HepG2 (cell line): ENCODE results near the gene SNX30. TPM values are rescaled to one million over a fixed set of nuclear protein-coding genes. Genes with fewer than 3 reads are reported as not detected.
A peak's percentile ranks its signal among the peaks of the same experiment; 100 is the strongest.

Source experiments
- ATAC-seq: fragments of 200-7000 bp; cut with Tn5 transposase; 3 replicates; pipeline ENCODE4 v1.9.1; 2020; ENCODE audit warnings: mild to moderate bottlenecking, moderate library complexity
- BruUV-seq: library from RNA; stranded (reverse); fragments of 400-500 nt; replicated peaks from 2 replicates; lab custom pipeline; 2021; lab: Mats Ljungman, UMichigan
- CTCF ChIA-PET: fragments of 300-600 bp; formaldehyde crosslinking; extraction: SDS; loops from one replicate; lab custom pipeline; 2021; ENCODE audit warnings: low total read pairs, inconsistent platforms, low intra/inter-chr PET ratio; lab: Yijun Ruan, JAX
- POLR2A ChIA-PET: fragments of 350-600 bp; sonication (Branson Sonifier 250); formaldehyde crosslinking; loops from one replicate; lab custom pipeline; 2020; ENCODE audit warnings: antibody characterized with exemption, inconsistent platforms; lab: Yijun Ruan, JAX
- DNase-seq: peaks from one replicate; pipeline ENCODE4 v3.0.0-alpha.2; 2015; ENCODE audit warnings: low spot score
- FAIRE-seq: peaks from 3 replicates; lab custom pipeline; 2011; peaks lifted over from hg19 to GRCh38; lab: Jason Lieb, UNC
- H2AFZ ChIP-seq: one replicate; pipeline ENCODE4 v1.6.1; 2011; ENCODE audit warnings: low read length, inconsistent platforms
- H3K27ac ChIP-seq: fragments of 300-600 bp; 3 replicates; pipeline ENCODE4 v1.8.0; 2011; ENCODE audit warnings: mixed run types, mild to moderate bottlenecking, mixed read lengths, low read length, inconsistent platforms; ENCODE audit not compliant: insufficient read depth; ENCODE audit errors: extremely low read length
- H3K27me3 ChIP-seq, 2 experiments: fragments of 200-600 bp in 1 of 2; 2 replicates in 1 of 2; 3 replicates in 1 of 2; pipeline versions ENCODE4 v1.6.0 to v1.8.0; 2011; ENCODE audit warnings: low read length in 2 of 2, mild to moderate bottlenecking in 2 of 2, moderate library complexity in 2 of 2, inconsistent platforms in 1 of 2; ENCODE audit not compliant: insufficient read depth in 2 of 2, control insufficient read depth in 1 of 2
- H3K36me3 ChIP-seq, 2 experiments: fragments of 200-600 bp in 1 of 2; replicated peaks in 1 of 2; 2 replicates in 1 of 2; 3 replicates in 1 of 2; pipeline versions ENCODE4 v1.5.1 to v1.8.0; 2011; ENCODE audit warnings: low read length in 2 of 2, inconsistent platforms in 1 of 2; ENCODE audit not compliant: insufficient read depth in 2 of 2, control insufficient read depth in 1 of 2
- H3K4me1 ChIP-seq: 2 replicates; pipeline ENCODE4 v1.5.1; 2012; ENCODE audit warnings: low read length, inconsistent platforms; ENCODE audit not compliant: insufficient read depth
- H3K4me2 ChIP-seq: 2 replicates; pipeline ENCODE4 v1.6.0; 2011; ENCODE audit warnings: low read depth, low read length, inconsistent platforms
- H3K4me3 ChIP-seq, 3 experiments: fragments of 200-600 bp in 1 of 3; sonication (generic), shearing (Covaris generic) in 1 of 3; replicated peaks in 1 of 3; 2 replicates each; pipeline ENCODE4 v1.5.1; 2011 to 2016; ENCODE audit warnings: low read length in 3 of 3, inconsistent platforms in 2 of 3, low read depth in 2 of 3, mild to moderate bottlenecking in 2 of 3, control low read depth in 1 of 3, mixed read lengths in 1 of 3; ENCODE audit not compliant: insufficient read depth in 1 of 3
- H3K79me2 ChIP-seq: one replicate; pipeline ENCODE4 v1.6.1; 2011; ENCODE audit warnings: low read length, inconsistent platforms; ENCODE audit not compliant: insufficient read depth
- H3K9ac ChIP-seq: 2 replicates; pipeline ENCODE4 v1.6.0; 2011; ENCODE audit warnings: mild to moderate bottlenecking, low read depth, low read length, inconsistent platforms; ENCODE audit not compliant: insufficient read depth
- H3K9me3 ChIP-seq: 2 replicates; pipeline ENCODE4 v1.5.1; 2012; ENCODE audit warnings: mild to moderate bottlenecking, low read length
- H4K20me1 ChIP-seq: 2 replicates; pipeline ENCODE4 v1.6.0; 2011; ENCODE audit warnings: inconsistent platforms, mild to moderate bottlenecking, low read length, moderate library complexity; ENCODE audit not compliant: insufficient read depth
- NR2F6 ChIP-seq, 2 experiments: IDR thresholded peaks; 2 replicates each; pipeline ENCODE4 v1.6.1; 2016; ENCODE audit warnings: antibody characterized with exemption in 1 of 2, mild to moderate bottlenecking in 1 of 2
- RARA ChIP-seq: IDR thresholded peaks from 2 replicates; pipeline ENCODE4 v1.6.1; 2016; ENCODE audit warnings: missing genetic modification reagents, missing compliant biosample characterization
- RBAK ChIP-seq: sonication (generic); formaldehyde crosslinking; IDR thresholded peaks from 2 replicates; pipeline ENCODE4 v1.5.1; 2020; ENCODE audit warnings: mild to moderate bottlenecking, missing genetic modification reagents
- ZNF629 ChIP-seq: sonication (generic); formaldehyde crosslinking; conservative IDR thresholded peaks from 2 replicates; pipeline ENCODE4 v1.5.0; 2020; ENCODE audit warnings: missing genetic modification reagents
- WGBS: methylation state at CpG from one replicate; pipeline ENCODE4 v1.1.6; 2017; ENCODE audit warnings: low lambda C conversion rate; 5-methylcytosine and 5-hydroxymethylcytosine counted together
- in situ Hi-C: cut with HindIII; loops from 2 replicates; pipeline ENCODE4 v1.10.0; 2017; ENCODE audit warnings: low pct_unique_long_range_greater_than_20kb; ENCODE audit not compliant: extremely low pct_ligation_motif_present
- intact Hi-C: fragments of 100-400 bp; cut with micrococcal nuclease; formaldehyde crosslinking; loops from one replicate; pipeline ENCODE4 v1.10.0; 2022; ENCODE audit not compliant: unreplicated experiment
- polyA plus RNA-seq, 8 experiments: library from polyadenylated mRNA; depleted of rRNA in 3 of 8; stranded (reverse) in 7 of 8; unstranded in 1 of 8; fragments of >200 nt; fragmentation: Illumina TruSeq in 4 of 8; extraction: Trizol in 4 of 8; gene quantifications; 2 replicates each; pipeline versions ENCODE4 v1.2.1 to v1.2.3, GENCODE V29; 2011 to 2016; ENCODE audit warnings: low read depth in 4 of 8, missing spikeins in 1 of 8, mixed read lengths in 1 of 8; ENCODE audit not compliant: insufficient read depth in 1 of 8
- total RNA-seq, 5 experiments: library from RNA; depleted of rRNA; stranded (reverse); fragments of >200 nt; fragmentation: Illumina TruSeq; extraction: Trizol; gene quantifications; 2 replicates each; pipeline ENCODE4 v1.2.3, GENCODE V29; 2016; ENCODE audit warnings: low read depth in 1 of 5
- TF ChIP-seq, protein P1 (sequence below): sonication (generic); formaldehyde crosslinking; IDR thresholded peaks from 2 replicates; pipeline ENCODE4 v1.5.1; 2020; ENCODE audit warnings: missing genetic modification reagents, mild to moderate bottlenecking, borderline replicate concordance
- TF ChIP-seq, protein P2 (sequence below): sonication (generic); formaldehyde crosslinking; IDR thresholded peaks from 2 replicates; pipeline ENCODE4 v1.5.0; 2020; ENCODE audit warnings: mild to moderate bottlenecking, missing genetic modification reagents

The SNX30 gene
- total and polyA plus RNA-seq, 2 of the 13 experiments (the other 11 are each of a cell fraction or from before 2014, with no cell fraction given) = 4.4 to 12.4 TPM

DNA sequence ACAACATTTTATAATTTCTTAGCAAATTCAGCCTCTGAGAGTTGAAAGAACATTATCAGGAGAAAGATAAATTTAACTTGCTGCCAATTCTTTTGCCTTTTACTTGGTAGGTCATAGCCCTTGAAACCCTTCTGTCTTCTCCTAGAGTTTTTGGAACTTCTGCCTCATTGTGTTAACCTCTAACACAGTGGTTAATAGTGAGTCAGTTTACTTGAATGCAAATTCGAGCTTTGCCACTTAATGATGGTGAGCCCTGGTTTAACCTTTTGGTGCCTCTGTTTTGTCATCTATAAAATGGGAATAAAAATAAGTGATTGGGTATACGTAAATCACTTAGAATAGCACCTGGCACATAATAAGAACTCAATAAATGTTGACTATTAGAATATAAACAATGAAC lies 30.9 kb upstream of the SNX30 start:
- ATAC-seq (no peak), FAIRE-seq (no peak)
- no peaks in the 10 kb centered on the region for H3K27me3 ChIP-seq
- no peak overlapping the region for H2AFZ ChIP-seq
- no peaks in the 10 kb centered on the region for H3K9me3 ChIP-seq
- no peak overlapping the region for H3K4me3 ChIP-seq
- no peaks in the 10 kb centered on the region for H4K20me1 ChIP-seq
- POLR2A ChIA-PET = interaction anchor here (1.2 to 3.3 kb wide), 4 partner anchors 11 to 31 kb away, joined by 4 to 32 read pairs (median 11); partner anchors contain the start of gene SNX30
- peaks cover 22% of the 10 kb centered on the region for H3K4me1 ChIP-seq
- no peaks in the 10 kb centered on the region; a peak in 1 of 5 replicates for H3K36me3 ChIP-seq
- WGBS = 48% methylated on average over 2 of the region's 2 CpGs
- H3K4me2 ChIP-seq = no peak overlapping the region
- no peak for TF ChIP-seq RARA (CRISPR knock-in tag)
- peak; percentile 57 for TF ChIP-seq ZNF629 (CRISPR knock-in tag)
- TF ChIP-seq, all 625 proteins: peak for 1
- H3K27ac ChIP-seq = no peak overlapping the region
- no TSS peak for BruUV-seq
- intact Hi-C loops = loop anchor here (10.0 kb wide), 1 partner anchor 335 kb away; the partner anchor contains the start of gene HSDL2
- CTCF ChIA-PET = no interaction called here
- no peak for DNase-seq
- H3K79me2 ChIP-seq = peaks cover 14% of the 10 kb centered on the region
- no peak overlapping the region for H3K9ac ChIP-seq
- in situ Hi-C loops = loop anchor here (25.0 kb wide), 2 partner anchors 232 to 632 kb away; partner anchors contain the start of gene KIAA1958

DNA sequence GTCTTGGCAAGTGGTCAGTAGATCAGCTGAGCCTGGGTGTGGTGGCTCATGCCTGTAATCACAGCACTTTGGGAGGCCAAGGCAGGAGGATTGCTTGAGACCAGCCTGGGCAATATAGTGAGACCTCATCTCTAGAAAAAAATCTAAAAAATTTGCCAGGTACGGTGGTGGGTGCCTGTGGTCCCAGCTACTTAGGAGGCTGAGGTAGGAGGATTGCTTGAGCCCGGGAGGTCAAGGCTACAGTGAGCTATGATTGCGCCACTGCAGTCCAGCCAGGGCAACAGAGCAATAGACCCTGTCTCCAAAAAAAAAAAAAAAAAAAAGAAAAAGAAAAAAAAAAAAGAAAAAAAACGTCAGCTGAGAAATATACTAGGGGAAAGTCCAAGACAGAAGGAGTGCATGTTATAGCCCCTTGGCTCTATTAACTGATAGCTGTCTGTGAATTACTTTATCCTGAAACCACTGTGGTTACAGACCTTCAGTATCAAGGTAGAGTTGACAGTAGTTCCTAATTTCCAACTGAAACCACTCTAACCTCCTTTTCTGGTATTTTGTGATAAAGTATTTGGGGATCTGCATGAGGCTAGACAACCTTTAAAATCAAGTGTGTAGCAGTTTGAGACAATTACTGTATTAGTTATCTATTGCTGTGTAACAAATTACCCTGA lies 30.3 kb upstream of the SNX30 start:
- intact Hi-C loops = no loop called here

More for the DNA sequence above, 30.3 kb upstream of the SNX30 start:
- no peak for ATAC-seq
- WGBS = 11% methylated on average over 4 of the region's 4 CpGs
- Histone ChIP-seq H3K27me3 (no peaks in the 10 kb centered on the region), H3K4me1 (peaks cover 18% of the 10 kb centered on the region), H3K4me3 (no peak overlapping the region), H3K79me2 (peaks cover 11% of the 10 kb centered on the region), H3K9ac (no peak overlapping the region), H3K27ac (no peak overlapping the region), H3K9me3 (no peaks in the 10 kb centered on the region), H3K36me3 (no peaks in the 10 kb centered on the region; a peak in 1 of 5 replicates), H4K20me1 (no peaks in the 10 kb centered on the region), H3K4me2 (no peak overlapping the region), H2AFZ (no peak overlapping the region)
- no peak for DNase-seq
- no TSS peak for BruUV-seq
- TF ChIP-seq RBAK (CRISPR knock-in tag) = peak; percentile 77; the same call in 1 of the 2 replicates
- TF ChIP-seq, protein P1, sequence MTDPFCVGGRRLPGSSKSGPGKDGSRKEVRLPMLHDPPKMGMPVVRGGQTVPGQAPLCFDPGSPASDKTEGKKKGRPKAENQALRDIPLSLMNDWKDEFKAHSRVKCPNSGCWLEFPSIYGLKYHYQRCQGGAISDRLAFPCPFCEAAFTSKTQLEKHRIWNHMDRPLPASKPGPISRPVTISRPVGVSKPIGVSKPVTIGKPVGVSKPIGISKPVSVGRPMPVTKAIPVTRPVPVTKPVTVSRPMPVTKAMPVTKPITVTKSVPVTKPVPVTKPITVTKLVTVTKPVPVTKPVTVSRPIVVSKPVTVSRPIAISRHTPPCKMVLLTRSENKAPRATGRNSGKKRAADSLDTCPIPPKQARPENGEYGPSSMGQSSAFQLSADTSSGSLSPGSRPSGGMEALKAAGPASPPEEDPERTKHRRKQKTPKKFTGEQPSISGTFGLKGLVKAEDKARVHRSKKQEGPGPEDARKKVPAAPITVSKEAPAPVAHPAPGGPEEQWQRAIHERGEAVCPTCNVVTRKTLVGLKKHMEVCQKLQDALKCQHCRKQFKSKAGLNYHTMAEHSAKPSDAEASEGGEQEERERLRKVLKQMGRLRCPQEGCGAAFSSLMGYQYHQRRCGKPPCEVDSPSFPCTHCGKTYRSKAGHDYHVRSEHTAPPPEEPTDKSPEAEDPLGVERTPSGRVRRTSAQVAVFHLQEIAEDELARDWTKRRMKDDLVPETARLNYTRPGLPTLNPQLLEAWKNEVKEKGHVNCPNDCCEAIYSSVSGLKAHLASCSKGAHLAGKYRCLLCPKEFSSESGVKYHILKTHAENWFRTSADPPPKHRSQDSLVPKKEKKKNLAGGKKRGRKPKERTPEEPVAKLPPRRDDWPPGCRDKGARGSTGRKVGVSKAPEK (CRISPR knock-in tag) = no peak
- TF ChIP-seq, protein P2, sequence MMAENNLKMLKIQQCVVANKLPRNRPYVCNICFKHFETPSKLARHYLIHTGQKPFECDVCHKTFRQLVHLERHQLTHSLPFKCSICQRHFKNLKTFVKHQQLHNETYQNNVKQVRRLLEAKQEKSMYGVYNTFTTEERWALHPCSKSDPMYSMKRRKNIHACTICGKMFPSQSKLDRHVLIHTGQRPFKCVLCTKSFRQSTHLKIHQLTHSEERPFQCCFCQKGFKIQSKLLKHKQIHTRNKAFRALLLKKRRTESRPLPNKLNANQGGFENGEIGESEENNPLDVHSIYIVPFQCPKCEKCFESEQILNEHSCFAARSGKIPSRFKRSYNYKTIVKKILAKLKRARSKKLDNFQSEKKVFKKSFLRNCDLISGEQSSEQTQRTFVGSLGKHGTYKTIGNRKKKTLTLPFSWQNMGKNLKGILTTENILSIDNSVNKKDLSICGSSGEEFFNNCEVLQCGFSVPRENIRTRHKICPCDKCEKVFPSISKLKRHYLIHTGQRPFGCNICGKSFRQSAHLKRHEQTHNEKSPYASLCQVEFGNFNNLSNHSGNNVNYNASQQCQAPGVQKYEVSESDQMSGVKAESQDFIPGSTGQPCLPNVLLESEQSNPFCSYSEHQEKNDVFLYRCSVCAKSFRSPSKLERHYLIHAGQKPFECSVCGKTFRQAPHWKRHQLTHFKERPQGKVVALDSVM (CRISPR knock-in tag) = peak; percentile 96
- no peak for TF ChIP-seq NR2F6 (IDR thresholded peaks at IDR 0.05)
- 0 out of 2 replicates have a peak, but pooled peaks have one; percentile 12 for TF ChIP-seq NR2F6 (CRISPR knock-in tag; IDR thresholded peaks at IDR 0.05)
- no peak for FAIRE-seq
- ChIA-PET POLR2A (interaction anchor here (1.2 to 1.9 kb wide), 2 partner anchors 10 to 13 kb away, joined by 4 to 5 read pairs; no protein-coding TSS in a partner anchor), CTCF (no interaction called here)
- in situ Hi-C loops = loop anchor here (25.0 kb wide), 2 partner anchors 233 to 633 kb away; partner anchors contain the start of gene KIAA1958
